MM.1S (cell line): ENCODE data around the gene NXPH1.

Experiments
- DNase-seq: peaks from one replicate; pipeline ENCODE4 v3.0.0-alpha.2; 2015
- H2AFZ ChIP-seq: fragments of 300-600 bp; sonication (generic); 2 replicates; pipeline ENCODE4 v1.6.0; 2016; ENCODE audit warnings: antibody characterized with exemption, low read length
- H3F3A ChIP-seq: fragments of 300-600 bp; sonication (generic); 2 replicates; pipeline ENCODE4 v1.6.1; 2016; ENCODE audit warnings: mild to moderate bottlenecking, antibody characterized with exemption, low read length, moderate library complexity, mixed read lengths; ENCODE audit not compliant: insufficient read depth
- H3K27ac ChIP-seq: fragments of 300-600 bp; sonication (generic); 2 replicates; pipeline ENCODE4 v1.5.1; 2016; ENCODE audit warnings: mild to moderate bottlenecking, low read length
- H3K27me3 ChIP-seq: fragments of 300-600 bp; sonication (generic); replicated peaks from 2 replicates; pipeline ENCODE4 v1.6.0; 2016; ENCODE audit warnings: low read length; ENCODE audit not compliant: insufficient read depth
- H3K36me3 ChIP-seq: fragments of 300-600 bp; sonication (generic); replicated peaks from 2 replicates; pipeline ENCODE4 v1.6.1; 2016; ENCODE audit warnings: mild to moderate bottlenecking, low read length, mixed read lengths; ENCODE audit not compliant: insufficient read depth
- H3K4me1 ChIP-seq: fragments of 300-600 bp; sonication (generic); 2 replicates; pipeline ENCODE4 v1.6.1; 2016; ENCODE audit warnings: low read length, mixed read lengths
- H3K4me2 ChIP-seq: fragments of 300-600 bp; sonication (generic); 2 replicates; pipeline ENCODE4 v1.6.0; 2016; ENCODE audit warnings: low read depth, low read length
- H3K4me3 ChIP-seq: fragments of 300-600 bp; sonication (generic); 2 replicates; pipeline ENCODE4 v1.5.1; 2016; ENCODE audit warnings: low read length, mixed read lengths
- H3K79me2 ChIP-seq: fragments of 300-600 bp; sonication (generic); 2 replicates; pipeline ENCODE4 v1.6.1; 2016; ENCODE audit warnings: mixed run types, low read length, mixed read lengths
- H3K9ac ChIP-seq: fragments of 300-600 bp; sonication (generic); 2 replicates; pipeline ENCODE4 v1.6.1; 2016; ENCODE audit warnings: low read length, mixed read lengths
- H3K9me2 ChIP-seq: fragments of 300-600 bp; sonication (generic); replicated peaks from 2 replicates; pipeline ENCODE4 v1.6.1; 2016; ENCODE audit warnings: mild to moderate bottlenecking, low read length, mixed read lengths; ENCODE audit not compliant: insufficient read depth
- H3K9me3 ChIP-seq: fragments of 300-600 bp; sonication (generic); replicated peaks from 2 replicates; pipeline ENCODE4 v1.6.1; 2016; ENCODE audit warnings: mild to moderate bottlenecking, low read length, mixed read lengths; ENCODE audit not compliant: insufficient read depth
- H4K20me1 ChIP-seq: fragments of 300-600 bp; sonication (generic); 2 replicates; pipeline ENCODE4 v1.6.1; 2016; ENCODE audit warnings: mild to moderate bottlenecking, low read length, moderate library complexity, mixed read lengths; ENCODE audit not compliant: insufficient read depth
- CTCF ChIP-seq: fragments of 300-600 bp; sonication (generic); IDR thresholded peaks from 2 replicates; pipeline ENCODE4 v1.5.1; 2016; ENCODE audit warnings: antibody characterized with exemption, low read length, mixed read lengths
- EZH2 ChIP-seq: fragments of 300-600 bp; sonication (generic); optimal IDR thresholded peaks from 2 replicates; pipeline ENCODE3; 2017; ENCODE audit warnings: low read depth, mild to moderate bottlenecking, antibody characterized with exemption, low read length, mixed read lengths
- EZH2phosphoT487 ChIP-seq: fragments of 300-600 bp; sonication (generic); IDR thresholded peaks from 2 replicates; pipeline ENCODE4 v1.6.1; 2018; ENCODE audit warnings: antibody characterized with exemption, low read length

The NXPH1 gene

DNA sequence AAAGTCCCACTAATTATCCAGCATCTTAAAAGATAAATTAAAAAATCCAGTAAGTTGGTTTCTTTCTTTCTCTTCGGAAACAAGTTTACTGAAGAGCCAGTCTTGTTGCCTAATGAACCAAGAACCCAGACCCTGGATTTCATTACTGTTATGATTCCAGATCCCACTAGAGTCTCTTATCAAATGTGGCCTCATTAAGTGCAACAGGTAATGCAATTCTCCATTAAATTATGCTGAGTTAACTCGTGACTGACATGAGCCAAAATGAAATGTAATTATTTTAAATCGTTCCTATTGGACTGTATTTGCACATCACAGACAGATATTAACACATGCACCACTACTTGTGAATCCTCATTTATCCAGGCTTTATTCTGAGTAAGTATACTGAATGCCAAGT, 115.6 kb downstream of the NXPH1 start:
- DNase-seq, result no peak
- Histone ChIP-seq H4K20me1 (no peaks in the 10 kb centered on the region), H3K9me3 (no peaks in the 10 kb centered on the region), H3K9me2 (no peaks in the 10 kb centered on the region), H3K27ac (no peak overlapping the region), H3K4me1 (no peaks in the 10 kb centered on the region), H3K27me3 (no peaks in the 10 kb centered on the region), H3K9ac (no peak overlapping the region), H2AFZ (no peak overlapping the region), H3K4me3 (no peak overlapping the region), H3K79me2 (no peaks in the 10 kb centered on the region), H3K4me2 (no peak overlapping the region), H3F3A (no peaks in the 10 kb centered on the region), H3K36me3 (no peaks in the 10 kb centered on the region)
- TF ChIP-seq CTCF, result no peak
- no peak for TF ChIP-seq EZH2phosphoT487
- TF ChIP-seq EZH2, result no peak

DNA sequence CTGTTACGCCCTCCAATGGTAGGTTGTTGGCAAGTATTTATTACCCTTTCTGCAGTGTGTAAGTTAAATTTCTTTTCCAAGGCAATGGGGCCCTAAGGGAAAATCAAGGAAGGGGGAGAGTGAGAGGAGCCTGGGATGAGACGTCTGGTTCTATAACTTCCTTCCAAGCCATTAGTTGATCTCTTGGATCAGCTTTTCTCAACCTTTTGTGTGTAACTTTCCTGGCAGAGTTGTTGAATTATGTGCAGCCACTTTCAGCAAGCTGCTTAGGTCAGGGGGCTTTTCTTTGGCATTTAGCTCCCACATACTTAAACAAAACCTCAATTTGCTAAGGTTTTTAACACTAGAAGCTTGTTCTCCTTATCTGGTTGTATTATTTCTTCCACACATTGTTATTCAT, 127.1 kb downstream of the NXPH1 start:
- Histone ChIP-seq H3K36me3 (no peaks in the 10 kb centered on the region), H3F3A (no peaks in the 10 kb centered on the region), H3K27ac (no peak overlapping the region), H3K9me3 (no peaks in the 10 kb centered on the region), H2AFZ (no peak overlapping the region), H3K4me3 (no peak overlapping the region), H3K9ac (no peak overlapping the region), H3K79me2 (no peaks in the 10 kb centered on the region), H3K27me3 (no peaks in the 10 kb centered on the region), H3K9me2 (no peaks in the 10 kb centered on the region), H4K20me1 (no peaks in the 10 kb centered on the region), H3K4me2 (no peak overlapping the region), H3K4me1 (no peaks in the 10 kb centered on the region)
- DNase-seq, result no peak
- TF ChIP-seq CTCF (no peak), EZH2phosphoT487 (no peak), EZH2 (no peak)

DNA sequence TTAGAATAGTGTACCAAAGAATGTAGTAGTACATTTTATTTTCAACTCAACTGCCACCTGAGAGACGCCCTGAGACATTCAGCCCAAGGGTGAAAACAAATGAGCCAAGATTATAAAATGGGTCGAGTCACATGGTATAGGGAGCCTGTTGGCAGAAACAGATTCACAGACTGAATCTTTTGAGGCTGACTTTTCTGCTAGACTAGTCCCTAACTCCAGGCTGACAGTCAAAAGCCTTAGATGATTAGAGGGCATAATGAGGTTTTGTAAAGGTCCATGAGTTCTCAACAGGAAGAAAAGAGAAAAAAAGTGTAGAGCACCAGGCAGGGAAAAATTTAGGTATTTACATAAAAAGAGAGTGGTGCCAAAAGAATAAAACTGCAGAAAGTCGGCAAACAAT, 128.0 kb downstream of the NXPH1 start:
- Histone ChIP-seq H3K36me3 (no peaks in the 10 kb centered on the region), H3K27ac (no peak overlapping the region), H3K9me2 (no peaks in the 10 kb centered on the region), H3K27me3 (no peaks in the 10 kb centered on the region), H3K4me1 (no peaks in the 10 kb centered on the region), H2AFZ (no peak overlapping the region), H3K79me2 (no peaks in the 10 kb centered on the region), H3K9ac (no peak overlapping the region), H4K20me1 (no peaks in the 10 kb centered on the region), H3K4me3 (no peak overlapping the region), H3K9me3 (no peaks in the 10 kb centered on the region), H3F3A (no peaks in the 10 kb centered on the region), H3K4me2 (no peak overlapping the region)
- TF ChIP-seq EZH2phosphoT487 (no peak), EZH2 (no peak), CTCF (no peak)
- no peak for DNase-seq

- no peaks in the 10 kb centered on the region for H3K27me3 ChIP-seq
- no peak overlapping the region for H3K4me2 ChIP-seq
- H3K9me2 ChIP-seq, result no peaks in the 10 kb centered on the region
- no peak for TF ChIP-seq CTCF
- no peak for TF ChIP-seq EZH2phosphoT487
- no peak for TF ChIP-seq EZH2
- no peak overlapping the region for H2AFZ ChIP-seq
- no peaks in the 10 kb centered on the region for H3K4me1 ChIP-seq
- DNase-seq, result no peak
- no peaks in the 10 kb centered on the region for H3K36me3 ChIP-seq
- H4K20me1 ChIP-seq, result no peaks in the 10 kb centered on the region
- no peaks in the 10 kb centered on the region for H3K79me2 ChIP-seq
- no peaks in the 10 kb centered on the region for H3F3A ChIP-seq
- no peak overlapping the region for H3K27ac ChIP-seq
- H3K4me3 ChIP-seq, result no peak overlapping the region
- H3K9ac ChIP-seq, result no peak overlapping the region
- no peaks in the 10 kb centered on the region for H3K9me3 ChIP-seq
These were observed 130.9 kb downstream of the NXPH1 start for GRCh38 chr7:8564281-8564680.
